H9 (cell line): ENCODE results near the gene ENKD1. TPM values are rescaled to one million over a fixed set of nuclear protein-coding genes. Genes with fewer than 3 reads are reported as not detected.

Source experiments
- DNase-seq: peaks from one replicate; pipeline ENCODE4 v3.0.0-alpha.2; 2017
- H2AFZ ChIP-seq: one replicate; pipeline ENCODE4 v1.6.1; 2013; ENCODE audit warnings: mild to moderate bottlenecking, low read length, control low read depth, moderate library complexity
- H2AK5ac ChIP-seq: 2 replicates; pipeline ENCODE4 v1.6.1; 2013; ENCODE audit warnings: low read length, control low read depth, mixed read lengths; ENCODE audit not compliant: insufficient read length
- H2BK120ac ChIP-seq: one replicate; pipeline ENCODE4 v1.6.1; 2013; ENCODE audit warnings: low read depth, mild to moderate bottlenecking, low read length, control low read depth, inconsistent platforms; ENCODE audit not compliant: poor library complexity, severe bottlenecking
- H2BK12ac ChIP-seq: 2 replicates; pipeline ENCODE4 v1.6.1; 2013; ENCODE audit warnings: low read length, control low read depth, mixed read lengths, low read depth; ENCODE audit not compliant: insufficient read length
- H2BK15ac ChIP-seq: 2 replicates; pipeline ENCODE4 v1.6.1; 2013; ENCODE audit warnings: low read depth, low read length, control low read depth
- H2BK20ac ChIP-seq: one replicate; pipeline ENCODE4 v1.6.1; 2013; ENCODE audit warnings: low read depth, mild to moderate bottlenecking, low read length, control low read depth, inconsistent platforms; ENCODE audit not compliant: poor library complexity, severe bottlenecking
- H2BK5ac ChIP-seq: 2 replicates; pipeline ENCODE4 v1.6.1; 2013; ENCODE audit warnings: low read length, control low read depth, mixed read lengths; ENCODE audit not compliant: insufficient read length
- H3K14ac ChIP-seq: 2 replicates; pipeline ENCODE4 v1.6.1; 2013; ENCODE audit warnings: low read length, control low read depth; ENCODE audit not compliant: insufficient read depth
- H3K18ac ChIP-seq: 2 replicates; pipeline ENCODE4 v1.6.1; 2013; ENCODE audit warnings: low read depth, mild to moderate bottlenecking, mixed read lengths, low read length, control low read depth; ENCODE audit not compliant: insufficient read length
- H3K23ac ChIP-seq: 2 replicates; pipeline ENCODE4 v1.6.1; 2013; ENCODE audit warnings: low read length, control low read depth, mixed read lengths, low read depth; ENCODE audit not compliant: insufficient read length
- H3K23me2 ChIP-seq: 2 replicates; pipeline ENCODE4 v1.6.1; 2013; ENCODE audit warnings: low read depth, mild to moderate bottlenecking, mixed read lengths, low read length, control low read depth; ENCODE audit not compliant: insufficient read length, poor library complexity, severe bottlenecking
- H3K27ac ChIP-seq: 2 replicates; pipeline ENCODE4 v1.5.1; 2013; ENCODE audit warnings: low read length, control low read depth, mixed read lengths, low read depth; ENCODE audit not compliant: insufficient read length
- H3K27me3 ChIP-seq: 2 replicates; pipeline ENCODE4 v1.6.1; 2013; ENCODE audit warnings: low read length, control low read depth, inconsistent platforms; ENCODE audit not compliant: insufficient read depth
- H3K4ac ChIP-seq: 2 replicates; pipeline ENCODE4 v1.6.1; 2013; ENCODE audit warnings: low read depth, mild to moderate bottlenecking, control low read depth, inconsistent platforms, low read length, moderate library complexity
- H3K4me1 ChIP-seq: 2 replicates; pipeline ENCODE4 v1.6.1; 2013; ENCODE audit warnings: low read length, control low read depth, inconsistent platforms; ENCODE audit not compliant: insufficient read depth
- H3K4me2 ChIP-seq: 2 replicates; pipeline ENCODE4 v1.6.1; 2013; ENCODE audit warnings: low read length, control low read depth, mixed read lengths; ENCODE audit not compliant: insufficient read length, insufficient read depth
- H3K56ac ChIP-seq: 2 replicates; pipeline ENCODE4 v1.6.1; 2013; ENCODE audit warnings: low read depth, mild to moderate bottlenecking, mixed read lengths, low read length, control low read depth; ENCODE audit not compliant: insufficient read length
- H3K79me1 ChIP-seq: 2 replicates; pipeline ENCODE4 v1.6.1; 2013; ENCODE audit warnings: low read depth, mild to moderate bottlenecking, moderate library complexity, low read length, control low read depth, inconsistent platforms; ENCODE audit not compliant: insufficient read depth, poor library complexity, severe bottlenecking
- H3K79me2 ChIP-seq: 2 replicates; pipeline ENCODE4 v1.6.1; 2013; ENCODE audit warnings: low read length, control low read depth, inconsistent platforms; ENCODE audit not compliant: insufficient read depth
- H3K9ac ChIP-seq: 2 replicates; pipeline ENCODE4 v1.6.1; 2013; ENCODE audit warnings: low read length, control low read depth, mixed read lengths; ENCODE audit not compliant: insufficient read length; ENCODE audit errors: extremely low read depth
- H3K9me3 ChIP-seq: one replicate; pipeline ENCODE4 v1.6.1; 2013; ENCODE audit warnings: low read depth, low read length, inconsistent platforms; ENCODE audit not compliant: control insufficient read depth
- H3T11ph ChIP-seq: one replicate; pipeline ENCODE4 v1.6.1; 2013; ENCODE audit warnings: mild to moderate bottlenecking, low read length, control low read depth, inconsistent platforms
- H4K20me1 ChIP-seq: one replicate; pipeline ENCODE4 v1.6.1; 2013; ENCODE audit not compliant: control insufficient read depth, insufficient read length, insufficient read depth
- H4K5ac ChIP-seq: 2 replicates; pipeline ENCODE4 v1.6.1; 2013; ENCODE audit warnings: low read depth, mild to moderate bottlenecking, mixed read lengths, low read length, control low read depth; ENCODE audit not compliant: insufficient read length
- H4K8ac ChIP-seq: replicated peaks from 2 replicates; pipeline ENCODE4 v1.6.1; 2013; ENCODE audit warnings: low read length, control low read depth, mixed read lengths, low read depth; ENCODE audit not compliant: insufficient read length
- H4K91ac ChIP-seq: 2 replicates; pipeline ENCODE4 v1.6.1; 2013; ENCODE audit warnings: low read depth, mild to moderate bottlenecking, moderate library complexity, mixed read lengths, low read length, control low read depth; ENCODE audit not compliant: insufficient read length
- H3K27ac Mint-ChIP-seq, 3 experiments: 2 replicates in 2 of 3; 3 replicates in 1 of 3; pipeline ENCODE4 v1.8.0; 2020 to 2021; ENCODE audit warnings: mixed read lengths in 3 of 3, mild to moderate bottlenecking in 1 of 3, moderate library complexity in 1 of 3
- H3K27me3 Mint-ChIP-seq: 2 replicates; pipeline ENCODE4 v1.8.0; 2021; ENCODE audit warnings: low read depth, mild to moderate bottlenecking, moderate library complexity, mixed read lengths
- H3K36me3 Mint-ChIP-seq, 3 experiments: 2 replicates in 2 of 3; 3 replicates in 1 of 3; pipeline ENCODE4 v1.8.0; 2020 to 2021; ENCODE audit warnings: low read depth in 3 of 3, mixed read lengths in 3 of 3; ENCODE audit not compliant: insufficient read depth in 1 of 3
- H3K4me1 Mint-ChIP-seq, 2 experiments: 2 replicates each; pipeline ENCODE4 v1.8.0; 2020; ENCODE audit warnings: mixed read lengths in 2 of 2
- H3K4me3 Mint-ChIP-seq, 2 experiments: 2 replicates in 1 of 2; 3 replicates in 1 of 2; pipeline ENCODE4 v1.8.0; 2020 to 2021; ENCODE audit warnings: mild to moderate bottlenecking in 2 of 2, mixed read lengths in 2 of 2, moderate library complexity in 1 of 2
- H3K9me3 Mint-ChIP-seq, 2 experiments: 2 replicates in 1 of 2; 3 replicates in 1 of 2; pipeline ENCODE4 v1.8.0; 2020; ENCODE audit warnings: mild to moderate bottlenecking in 2 of 2, mixed read lengths in 2 of 2, moderate library complexity in 1 of 2
- WGBS: extraction: QIAGEN DNeasy Blood & Tissue Kit; methylation state at CpG from one replicate; pipeline ENCODE4 v1.1.7; 2013; ENCODE audit warnings: missing lambda C conversion rate, low lambda C conversion rate, mixed read lengths; ENCODE audit not compliant: insufficient read length; ENCODE audit errors: extremely low coverage; 5-methylcytosine and 5-hydroxymethylcytosine counted together
- total RNA-seq: library from RNA; stranded (reverse); gene quantifications from 2 replicates; pipeline ENCODE4 v1.2.1, GENCODE V29; 2021
- TF ChIP-seq, protein P1 (sequence below): fragments of 200-600 bp; sonication (generic); conservative IDR thresholded peaks from 3 replicates; pipeline ENCODE4 v1.8.0; 2021; ENCODE audit warnings: antibody characterized with exemption, mild to moderate bottlenecking

The ENKD1 gene
- total RNA-seq, 1 experiment from 2014 or later: 9.5 TPM

DNA sequence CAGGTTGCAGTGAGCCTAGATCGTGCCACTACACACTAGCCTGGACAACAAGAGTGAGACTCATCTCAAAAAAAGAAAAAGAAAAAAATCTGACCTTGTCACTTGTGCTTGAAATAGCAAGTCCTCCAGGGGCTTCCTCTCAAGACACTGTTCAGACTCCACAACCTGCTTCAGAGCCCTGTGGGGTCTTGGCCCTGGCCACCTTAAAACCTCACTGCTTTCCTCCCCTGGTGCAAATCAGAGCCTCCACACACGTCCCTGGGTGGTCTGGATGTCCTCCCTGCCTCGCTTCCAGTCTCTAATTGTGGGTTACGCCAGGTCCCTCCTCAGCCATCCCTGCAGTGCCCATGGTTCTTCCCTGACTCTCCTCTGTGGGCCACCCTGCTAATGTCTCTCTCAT is 11.2 kb downstream of the ENKD1 start:
- Histone ChIP-seq H2BK5ac (no peak overlapping the region), H3K27ac (no peak overlapping the region), H2AK5ac (no peak overlapping the region), H3K4me1 (no peaks in the 10 kb centered on the region), H3K56ac (no peak overlapping the region), H3K4me2 (no peak overlapping the region), H3T11ph (no peak overlapping the region), H4K8ac (no peak overlapping the region), H3K27me3 (no peaks in the 10 kb centered on the region; the same call in 1 of the 2 replicates), H3K9ac (no peak overlapping the region), H3K23me2 (peaks cover 8% of the 10 kb centered on the region), H2BK12ac (no peak overlapping the region), H2AFZ (no peak overlapping the region), H4K5ac (no peak overlapping the region), H2BK15ac (no peak overlapping the region), H3K79me1 (no peaks in the 10 kb centered on the region), H3K4ac (no peak overlapping the region), H2BK120ac (no peak overlapping the region), H3K9me3 (no peaks in the 10 kb centered on the region), H4K91ac (no peak overlapping the region), H2BK20ac (no peak overlapping the region), H3K18ac (no peak overlapping the region), H3K23ac (no peak overlapping the region), H3K79me2 (no peaks in the 10 kb centered on the region), H4K20me1 (no peaks in the 10 kb centered on the region), H3K14ac (no peak overlapping the region)
- Mint-ChIP-seq H3K9me3 (no peaks in the 10 kb centered on the region; a peak in 1 of 5 replicates), H3K36me3 (peaks cover 11 to 44% (median 32%) of the 10 kb centered on the region in 3 experiments), H3K4me3 (peak overlapping the region; percentile 12 to 23; a peak in 2 of 5 replicates), H3K27ac (0 out of 7 replicates have a peak overlapping the region, but pooled peaks of 1 of the 3 experiments have one; percentile 13), H3K4me1 (peaks cover 8 to 10% of the 10 kb centered on the region in 2 experiments), H3K27me3 (peaks cover 5% of the 10 kb centered on the region)
- no CpG with 5 or more reads among the region's 4 CpGs for WGBS
- DNase-seq: no peak
- TF ChIP-seq, protein P1, sequence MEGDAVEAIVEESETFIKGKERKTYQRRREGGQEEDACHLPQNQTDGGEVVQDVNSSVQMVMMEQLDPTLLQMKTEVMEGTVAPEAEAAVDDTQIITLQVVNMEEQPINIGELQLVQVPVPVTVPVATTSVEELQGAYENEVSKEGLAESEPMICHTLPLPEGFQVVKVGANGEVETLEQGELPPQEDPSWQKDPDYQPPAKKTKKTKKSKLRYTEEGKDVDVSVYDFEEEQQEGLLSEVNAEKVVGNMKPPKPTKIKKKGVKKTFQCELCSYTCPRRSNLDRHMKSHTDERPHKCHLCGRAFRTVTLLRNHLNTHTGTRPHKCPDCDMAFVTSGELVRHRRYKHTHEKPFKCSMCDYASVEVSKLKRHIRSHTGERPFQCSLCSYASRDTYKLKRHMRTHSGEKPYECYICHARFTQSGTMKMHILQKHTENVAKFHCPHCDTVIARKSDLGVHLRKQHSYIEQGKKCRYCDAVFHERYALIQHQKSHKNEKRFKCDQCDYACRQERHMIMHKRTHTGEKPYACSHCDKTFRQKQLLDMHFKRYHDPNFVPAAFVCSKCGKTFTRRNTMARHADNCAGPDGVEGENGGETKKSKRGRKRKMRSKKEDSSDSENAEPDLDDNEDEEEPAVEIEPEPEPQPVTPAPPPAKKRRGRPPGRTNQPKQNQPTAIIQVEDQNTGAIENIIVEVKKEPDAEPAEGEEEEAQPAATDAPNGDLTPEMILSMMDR: no peak
